GM23248 (cell line): ENCODE data around the gene BHLHA15.

Experiments used
- EZH2 ChIP-seq: fragments of 200-600 bp; sonication (generic); IDR thresholded peaks from 2 replicates; pipeline ENCODE4 v1.6.1; 2018; ENCODE audit warnings: antibody characterized with exemption, mild to moderate bottlenecking; ENCODE audit not compliant: insufficient read depth, poor library complexity, severe bottlenecking
- EZH2phosphoT487 ChIP-seq: fragments of 200-600 bp; sonication (generic); IDR thresholded peaks from 2 replicates; pipeline ENCODE4 v1.6.1; 2018; ENCODE audit warnings: antibody characterized with exemption, moderate library complexity, mild to moderate bottlenecking, low read depth; ENCODE audit not compliant: insufficient read depth

DNA sequence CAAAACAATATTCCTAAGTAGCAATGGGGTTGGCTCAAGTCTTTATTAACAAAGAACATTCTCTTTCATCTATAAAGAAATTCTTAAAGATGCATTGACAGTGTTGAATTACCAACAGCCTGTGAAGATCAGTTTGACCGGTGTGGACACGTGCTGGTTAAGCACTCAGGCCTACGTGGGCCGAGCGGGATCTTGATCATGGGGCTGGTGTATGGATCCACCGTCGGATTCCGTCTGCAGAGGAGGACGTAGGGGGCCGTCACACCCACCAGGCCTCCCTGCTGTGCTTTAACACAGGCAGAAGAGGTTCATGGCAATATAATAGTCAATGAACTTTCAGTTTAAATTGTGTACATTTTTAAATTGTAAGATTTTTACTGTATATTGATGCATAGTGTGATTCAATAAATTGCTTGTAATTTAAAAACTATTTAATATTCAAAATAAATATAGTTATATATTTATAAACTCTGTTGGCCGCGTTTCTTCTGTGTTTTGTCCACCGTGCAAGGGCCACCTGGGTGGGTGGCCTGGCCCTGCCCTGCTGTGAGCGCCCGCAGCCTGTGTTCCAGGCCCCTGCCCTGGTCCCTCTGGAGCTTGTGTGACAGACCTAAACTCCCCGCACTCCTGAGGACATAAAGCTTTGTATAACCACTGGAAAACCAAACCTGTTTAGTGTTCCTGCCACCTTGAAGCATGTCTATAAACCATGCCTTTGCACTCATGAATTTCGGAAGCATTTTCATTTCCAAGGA is 1.9 kb upstream of the BHLHA15 start:
- no peak for TF ChIP-seq EZH2phosphoT487
- no peak for TF ChIP-seq EZH2
